ENCODE results near the gene DDC.
"Not testable (repeated sequence)": the region's sequence is repeated elsewhere in the genome, so short reads cannot be mapped to it uniquely, and the experiment has no call there.

The DDC gene

DNA sequence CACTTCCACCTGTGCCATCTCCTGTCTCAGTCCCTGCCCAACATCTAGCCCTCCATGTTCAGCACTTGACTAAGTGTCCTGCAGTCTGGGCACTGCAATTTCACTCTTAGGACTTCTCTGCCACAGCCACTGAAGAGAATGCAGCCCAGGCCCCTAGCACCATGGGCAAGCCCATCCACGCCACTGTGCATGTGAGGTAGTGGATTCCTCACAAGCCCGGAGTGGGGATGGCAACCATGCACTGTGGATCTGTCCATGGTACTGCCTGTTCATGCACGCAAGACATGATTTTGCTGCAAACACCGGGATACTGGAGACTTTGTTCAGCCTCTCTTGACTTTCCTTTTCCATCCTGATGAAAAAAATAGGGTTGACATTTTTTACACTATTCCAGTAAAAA, 12.3 kb downstream of the DDC start:
- DNase-seq, result peak; percentile 68

GRCh38 chr7:50552139-50552538, 13.1 kb downstream of the DDC start:
- DNase-seq, result no peak

- DNase-seq, result not testable (repeated sequence)
These were observed 19.6 kb downstream of the DDC start for GRCh38 chr7:50545613-50546012.

DNA sequence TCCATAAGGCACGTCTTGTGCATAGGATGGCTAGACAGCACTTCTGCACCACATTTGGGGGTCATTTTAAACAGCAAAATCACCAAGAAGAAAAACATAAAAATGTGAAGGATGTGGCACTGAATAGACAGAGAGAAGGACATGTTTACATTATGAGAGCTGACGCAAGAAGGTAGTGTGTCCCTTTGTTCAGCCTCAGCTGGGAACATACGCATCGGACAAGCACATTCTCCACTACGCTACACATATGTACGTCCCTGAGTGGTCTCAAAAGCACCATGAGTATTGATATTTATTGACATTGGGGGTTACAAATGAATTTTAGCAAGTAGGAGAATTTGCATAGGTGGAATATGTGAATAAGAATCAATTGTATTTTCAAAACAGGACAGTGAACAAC, 20.2 kb downstream of the DDC start:
- no peak for DNase-seq

DNA sequence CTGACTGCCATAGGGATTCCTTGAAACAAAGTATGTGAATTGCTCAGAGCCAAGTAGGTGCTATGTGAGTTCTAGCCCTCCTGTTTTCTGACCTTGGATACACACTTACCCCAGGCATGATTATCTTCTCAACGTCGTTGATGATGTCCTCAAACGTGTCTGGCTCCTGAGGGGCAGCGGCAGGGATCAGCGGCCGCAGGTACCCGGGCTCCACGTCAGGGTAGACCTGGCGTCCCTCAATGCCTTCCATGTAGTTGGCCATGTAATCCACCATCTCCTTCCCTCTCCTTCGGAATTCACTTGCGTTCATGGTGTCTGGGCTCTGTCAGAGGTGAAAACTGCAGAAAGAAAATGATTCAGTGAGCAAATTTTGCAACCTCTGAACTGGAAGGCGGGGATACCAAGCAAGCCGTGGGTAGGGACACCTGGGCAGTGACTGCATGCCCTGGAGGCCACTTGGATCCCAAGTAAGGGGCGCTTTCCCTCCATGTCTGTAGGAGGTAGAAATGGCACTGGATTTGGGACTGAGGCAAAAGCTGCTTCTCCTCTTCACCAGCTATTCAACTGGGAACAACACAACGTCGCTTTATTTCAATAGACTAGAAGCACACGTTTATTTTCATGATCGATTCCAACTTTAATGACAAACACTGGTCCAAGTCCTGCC, 21.3 kb downstream of the DDC start:
- DNase-seq, result no peak

- no peak for DNase-seq
These were observed 23.1 kb downstream of the DDC start for GRCh38 chr7:50542132-50542531.

- DNase-seq, result no peak
These were observed 24.2 kb downstream of the DDC start for GRCh38 chr7:50540785-50541579.

- no peak for DNase-seq
These were observed 25.5 kb downstream of the DDC start for GRCh38 chr7:50539725-50540124.

DNA sequence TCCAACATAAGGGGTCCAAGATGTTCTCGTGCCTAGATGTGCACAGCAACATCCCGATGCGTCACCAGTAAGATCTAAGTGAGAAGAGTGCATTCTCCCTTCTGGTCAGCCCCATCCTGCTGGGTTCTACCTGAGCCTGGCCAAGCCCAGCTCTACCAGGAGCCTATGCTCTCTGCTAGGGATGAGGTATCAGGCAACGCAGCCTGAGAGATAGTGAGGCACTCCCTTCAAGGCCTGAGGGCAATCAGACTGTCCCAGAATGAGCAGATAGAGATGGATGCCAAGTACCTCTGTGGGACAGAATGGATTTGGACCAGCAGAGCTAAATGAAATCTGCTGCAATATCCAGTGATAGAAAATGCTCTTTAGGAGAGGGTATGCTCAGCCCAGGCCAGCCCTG, 26.7 kb downstream of the DDC start:
- DNase-seq, result no peak

- DNase-seq, result no peak
These were observed 27.8 kb downstream of the DDC start for GRCh38 chr7:50537417-50537816.

DNA sequence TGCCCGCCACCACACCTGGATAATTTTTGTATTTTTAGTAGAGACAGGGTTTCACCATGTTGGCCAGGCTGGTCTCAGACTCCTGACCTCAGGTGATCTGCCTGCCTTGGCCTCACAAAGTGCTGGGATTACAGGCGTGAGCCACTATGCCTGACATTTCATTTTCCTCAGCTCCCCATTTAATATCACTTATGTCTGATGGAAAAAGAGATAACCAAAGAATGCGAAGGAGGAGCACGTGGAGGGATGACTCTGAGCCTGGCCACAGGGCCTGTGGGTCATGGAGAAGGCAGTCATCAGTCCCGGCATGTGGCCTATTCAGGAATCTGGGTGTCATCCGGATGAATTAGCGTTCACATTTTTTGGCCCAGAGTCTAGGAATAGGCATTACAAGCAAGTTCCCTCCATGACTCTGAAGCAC, 29.9 kb downstream of the DDC start:
- not testable (repeated sequence) for DNase-seq

GRCh38 chr7:50534690-50535290, 30.4 kb downstream of the DDC start:
- DNase-seq, result peak; percentile 93

- DNase-seq, result no peak
These were observed 31.3 kb downstream of the DDC start for GRCh38 chr7:50533866-50534265.

DNA sequence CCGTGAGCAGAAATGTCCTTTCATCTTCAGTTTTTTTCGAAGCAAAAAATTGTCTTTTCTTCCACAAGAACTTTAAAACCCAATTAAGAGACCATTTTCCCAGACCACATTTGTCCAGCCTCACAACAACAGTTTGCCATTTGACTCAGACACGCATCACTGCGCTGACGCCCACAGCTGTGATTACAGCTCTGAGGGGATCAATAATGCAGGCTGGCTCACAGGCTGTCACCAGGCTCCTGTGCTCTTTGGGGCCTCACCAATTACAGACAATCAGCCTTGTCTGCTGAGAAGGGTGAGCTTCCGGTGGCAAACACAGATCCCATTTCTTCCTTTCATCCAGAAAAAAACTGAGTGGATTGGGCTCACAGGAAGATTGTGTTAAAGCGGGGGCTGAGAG, 33.3 kb downstream of the DDC start:
- no peak for DNase-seq

DNA sequence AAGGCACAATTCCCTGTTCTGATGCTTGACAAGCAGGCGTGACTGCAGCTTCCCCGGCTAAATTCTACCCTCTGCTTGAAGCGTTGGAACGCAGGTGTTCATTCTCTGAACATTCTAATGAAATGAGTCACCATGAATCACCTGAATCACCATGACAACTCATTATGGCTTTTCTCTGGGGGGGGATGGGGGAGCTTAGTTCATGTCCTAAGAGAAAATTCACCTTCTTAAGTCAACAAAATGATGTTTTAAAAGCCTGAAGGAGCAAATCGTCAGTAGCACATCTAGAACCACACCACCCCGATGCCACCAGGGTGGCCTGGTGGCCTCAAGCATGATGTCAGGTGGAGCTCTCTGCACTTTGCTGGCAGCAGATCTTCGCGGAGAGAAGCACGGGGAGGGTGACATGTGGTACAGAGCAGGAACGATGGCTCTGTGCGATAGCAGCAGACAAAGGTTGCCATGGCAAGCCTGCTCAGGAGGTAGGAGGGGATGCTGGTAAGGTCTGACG, 33.7 kb downstream of the DDC start:
- no peak for DNase-seq

DNA sequence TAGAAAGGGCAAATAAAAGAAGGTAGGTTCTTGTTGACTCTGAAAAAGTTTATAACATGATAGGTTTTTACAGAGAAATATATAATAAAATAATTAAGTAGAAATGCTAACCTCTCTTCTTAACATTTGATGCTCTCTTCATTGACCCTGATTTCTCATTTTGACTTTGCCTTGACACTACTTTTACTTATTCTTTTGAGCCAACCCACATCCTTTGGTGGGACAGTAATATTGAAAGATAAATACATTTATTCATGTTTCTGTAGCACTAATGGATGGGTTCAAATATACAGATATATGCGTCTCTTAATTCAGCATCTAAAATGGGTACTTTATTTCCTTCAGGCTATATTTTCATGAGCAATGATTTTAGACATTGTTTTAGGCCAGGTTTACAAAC, 34.4 kb downstream of the DDC start:
- no peak for DNase-seq

GRCh38 chr7:50529093-50529862, 35.9 kb downstream of the DDC start:
- DNase-seq, result no peak

DNA sequence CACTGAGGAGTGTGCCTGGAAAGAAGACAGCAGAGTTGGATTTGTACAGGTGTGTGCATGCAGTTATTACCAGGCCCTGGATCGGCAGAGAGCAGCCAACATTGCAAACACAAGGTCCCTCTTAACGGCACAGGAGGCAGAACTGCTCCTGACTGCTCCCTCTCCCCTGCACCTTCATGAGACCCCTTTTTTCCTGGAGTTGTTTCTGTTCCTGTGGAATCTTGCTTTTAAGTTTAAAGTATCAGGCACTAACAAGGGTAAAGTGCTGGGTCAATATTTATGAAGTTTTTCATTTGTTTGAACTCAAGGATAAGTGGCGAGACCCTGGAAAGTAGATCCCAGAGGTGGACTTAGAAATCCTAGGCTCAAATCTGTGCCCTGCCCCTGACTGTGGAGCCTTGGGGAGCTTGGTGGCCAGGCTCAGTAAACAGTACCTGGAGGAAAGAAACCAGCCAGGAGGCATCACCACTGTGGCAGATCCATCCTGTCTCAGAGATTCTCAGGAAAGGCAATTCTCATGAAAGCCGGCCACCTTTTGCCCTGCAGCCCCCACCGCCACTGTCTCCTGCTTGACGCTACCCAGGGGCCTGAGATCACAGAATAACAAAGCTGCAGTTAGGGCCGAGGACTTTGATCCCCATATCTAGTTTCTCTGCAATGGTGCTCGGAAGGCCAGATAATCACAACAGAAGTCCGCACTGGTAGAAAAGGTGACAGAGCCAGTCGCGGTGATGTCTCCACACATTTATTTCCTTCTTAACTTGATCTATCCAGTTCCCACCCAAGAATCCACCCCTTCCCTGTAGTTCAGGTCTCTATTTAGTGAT, 36.7 kb downstream of the DDC start:
- no peak for DNase-seq

- not testable (repeated sequence) for DNase-seq
These were observed 45.9 kb downstream of the DDC start for GRCh38 chr7:50519350-50519749.

DNA sequence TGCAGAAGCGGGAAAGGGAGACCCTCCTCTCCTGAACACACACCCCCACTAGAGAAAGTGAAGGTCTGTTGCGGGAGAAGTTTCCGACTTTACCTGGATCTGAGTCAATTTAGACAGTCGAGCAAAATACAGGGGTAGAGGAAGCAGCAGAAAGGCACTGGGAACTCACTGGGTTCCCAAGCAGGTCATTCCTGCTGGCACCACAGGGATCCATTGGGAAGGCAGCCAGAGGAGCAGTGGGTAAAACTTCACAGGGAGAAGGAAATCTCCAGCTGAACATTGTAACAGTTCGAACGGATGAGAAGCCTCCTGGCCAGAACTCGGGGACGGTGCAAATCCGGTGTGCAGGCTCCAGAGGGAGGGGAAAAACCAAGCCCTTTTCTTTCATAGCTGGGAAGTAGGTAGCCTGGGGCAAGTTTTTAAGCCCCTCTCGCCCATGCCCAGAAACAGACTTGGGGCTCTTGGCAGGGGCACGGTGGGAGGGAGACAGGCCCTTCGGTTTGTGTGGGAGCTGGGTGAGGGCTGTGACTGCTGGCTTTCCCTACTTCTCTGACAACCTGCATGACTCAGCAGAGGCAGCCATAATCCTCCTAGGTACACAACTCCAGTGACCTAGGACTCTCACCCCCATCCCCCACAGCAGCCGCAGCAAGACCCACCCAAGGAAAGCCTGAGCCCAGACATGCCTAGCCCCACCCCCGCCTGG, 51.9 kb downstream of the DDC start:
- no peak for DNase-seq

DNA sequence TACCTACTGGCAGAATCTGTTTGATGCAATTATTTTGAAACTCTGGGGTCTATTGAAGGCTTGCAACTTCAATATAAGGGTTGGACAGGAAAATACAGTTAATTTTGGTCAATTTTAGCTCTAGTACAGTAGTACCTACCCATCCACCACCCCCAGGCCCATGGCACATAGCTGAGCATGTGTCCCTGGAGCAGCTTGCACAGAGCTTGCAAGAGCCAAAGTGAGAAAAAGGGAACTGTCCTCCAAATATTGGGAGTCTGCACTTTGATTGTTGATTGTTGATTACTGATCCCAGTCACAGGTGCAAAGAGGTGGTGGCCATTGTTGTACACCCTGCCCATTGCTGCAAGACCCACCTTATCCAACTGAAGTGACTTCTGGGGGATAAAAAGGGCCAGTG, 52.8 kb downstream of the DDC start:
- no peak for DNase-seq

DNA sequence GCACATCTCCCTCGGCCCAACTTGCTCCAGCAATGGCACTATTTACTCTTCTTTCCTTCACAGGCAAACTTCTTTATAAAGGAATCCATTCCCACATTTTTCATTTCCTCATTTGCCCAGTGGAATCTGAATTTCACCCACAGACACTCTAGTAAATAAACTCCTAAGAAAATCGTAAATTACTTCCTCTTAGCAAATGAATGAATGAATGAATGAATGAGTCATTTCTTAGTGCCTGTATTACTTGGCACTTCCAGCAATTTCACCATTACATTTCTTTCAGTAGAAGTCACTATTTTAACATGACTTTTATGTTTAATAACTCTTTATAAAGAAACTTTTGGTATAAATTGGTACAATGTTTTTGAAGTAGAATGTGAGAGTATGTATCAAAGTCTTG, 55.7 kb downstream of the DDC start:
- DNase-seq, result no peak

Measured in hematopoietic multipotent progenitor cell treated with erythropoietin and hydrocortisone succinate and interleukin-3 and kit ligand, for 6 days (in vitro differentiated cells).